ENCODE results near the gene FEN1. TPM values are rescaled to one million over a fixed set of nuclear protein-coding genes. Genes with fewer than 3 reads are reported as not detected.
A peak's percentile ranks its signal among the peaks of the same experiment; 100 is the strongest.

Gene FEN1
- total and polyA plus RNA-seq, 2 of the 13 experiments (the other 11 are each of a cell fraction or from before 2014, with no cell fraction given), result 12.4 to 102 TPM

- TF ChIP-seq PHB2 (IDR thresholded peaks at IDR 0.05; ENCODE audit: partially characterized antibody) (no peak), ZNF7 (CRISPR knock-in tag; IDR thresholded peaks at IDR 0.05) (no peak), ZHX1 (CRISPR knock-in tag; IDR thresholded peaks at IDR 0.05; ENCODE audit: low read depth) (peak; percentile 46; the same call in 1 of the 2 replicates), JUND (CRISPR knock-in tag; IDR thresholded peaks at IDR 0.05) (no peak), ZNF747 (CRISPR knock-in tag; IDR thresholded peaks at IDR 0.05; ENCODE audit: borderline replicate concordance) (no peak), SRY (CRISPR knock-in tag; IDR thresholded peaks at IDR 0.05) (0 out of 2 replicates have a peak, but pooled peaks have one; percentile 31), ZNF367 (CRISPR knock-in tag; IDR thresholded peaks at IDR 0.05; ENCODE audit: borderline replicate concordance) (no peak), SMARCC2 (IDR thresholded peaks at IDR 0.05) (no peak), ZNF513 (CRISPR knock-in tag; conservative IDR thresholded peaks at IDR 0.05) (no peak), ZFP36L2 (CRISPR knock-in tag; IDR thresholded peaks at IDR 0.05) (no peak), ZNF761 (CRISPR knock-in tag; conservative IDR thresholded peaks at IDR 0.05) (no peak), ZNF446 (CRISPR knock-in tag; IDR thresholded peaks at IDR 0.05) (no peak), FOXC1 (CRISPR knock-in tag; IDR thresholded peaks at IDR 0.05; ENCODE audit: borderline replicate concordance) (no peak), MBNL3 (CRISPR knock-in tag; conservative IDR thresholded peaks at IDR 0.05) (no peak), MYPOP (CRISPR knock-in tag; IDR thresholded peaks at IDR 0.05) (no peak)
- TF ChIP-seq, protein P1, sequence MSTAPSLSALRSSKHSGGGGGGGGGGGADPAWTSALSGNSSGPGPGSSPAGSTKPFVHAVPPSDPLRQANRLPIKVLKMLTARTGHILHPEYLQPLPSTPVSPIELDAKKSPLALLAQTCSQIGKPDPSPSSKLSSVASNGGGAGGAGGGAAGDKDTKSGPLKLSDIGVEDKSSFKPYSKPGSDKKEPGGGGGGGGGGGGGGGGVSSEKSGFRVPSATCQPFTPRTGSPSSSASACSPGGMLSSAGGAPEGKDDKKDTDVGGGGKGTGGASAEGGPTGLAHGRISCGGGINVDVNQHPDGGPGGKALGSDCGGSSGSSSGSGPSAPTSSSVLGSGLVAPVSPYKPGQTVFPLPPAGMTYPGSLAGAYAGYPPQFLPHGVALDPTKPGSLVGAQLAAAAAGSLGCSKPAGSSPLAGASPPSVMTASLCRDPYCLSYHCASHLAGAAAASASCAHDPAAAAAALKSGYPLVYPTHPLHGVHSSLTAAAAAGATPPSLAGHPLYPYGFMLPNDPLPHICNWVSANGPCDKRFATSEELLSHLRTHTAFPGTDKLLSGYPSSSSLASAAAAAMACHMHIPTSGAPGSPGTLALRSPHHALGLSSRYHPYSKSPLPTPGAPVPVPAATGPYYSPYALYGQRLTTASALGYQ (CRISPR knock-in tag; IDR thresholded peaks at IDR 0.05), result no peak
- TF ChIP-seq, protein P2, sequence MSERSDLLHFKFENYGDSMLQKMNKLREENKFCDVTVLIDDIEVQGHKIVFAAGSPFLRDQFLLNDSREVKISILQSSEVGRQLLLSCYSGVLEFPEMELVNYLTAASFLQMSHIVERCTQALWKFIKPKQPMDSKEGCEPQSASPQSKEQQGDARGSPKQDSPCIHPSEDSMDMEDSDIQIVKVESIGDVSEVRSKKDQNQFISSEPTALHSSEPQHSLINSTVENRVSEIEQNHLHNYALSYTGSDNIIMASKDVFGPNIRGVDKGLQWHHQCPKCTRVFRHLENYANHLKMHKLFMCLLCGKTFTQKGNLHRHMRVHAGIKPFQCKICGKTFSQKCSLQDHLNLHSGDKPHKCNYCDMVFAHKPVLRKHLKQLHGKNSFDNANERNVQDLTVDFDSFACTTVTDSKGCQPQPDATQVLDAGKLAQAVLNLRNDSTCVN (CRISPR knock-in tag; IDR thresholded peaks at IDR 0.05; ENCODE audit: borderline replicate concordance), result no peak
- TF ChIP-seq, protein P3, sequence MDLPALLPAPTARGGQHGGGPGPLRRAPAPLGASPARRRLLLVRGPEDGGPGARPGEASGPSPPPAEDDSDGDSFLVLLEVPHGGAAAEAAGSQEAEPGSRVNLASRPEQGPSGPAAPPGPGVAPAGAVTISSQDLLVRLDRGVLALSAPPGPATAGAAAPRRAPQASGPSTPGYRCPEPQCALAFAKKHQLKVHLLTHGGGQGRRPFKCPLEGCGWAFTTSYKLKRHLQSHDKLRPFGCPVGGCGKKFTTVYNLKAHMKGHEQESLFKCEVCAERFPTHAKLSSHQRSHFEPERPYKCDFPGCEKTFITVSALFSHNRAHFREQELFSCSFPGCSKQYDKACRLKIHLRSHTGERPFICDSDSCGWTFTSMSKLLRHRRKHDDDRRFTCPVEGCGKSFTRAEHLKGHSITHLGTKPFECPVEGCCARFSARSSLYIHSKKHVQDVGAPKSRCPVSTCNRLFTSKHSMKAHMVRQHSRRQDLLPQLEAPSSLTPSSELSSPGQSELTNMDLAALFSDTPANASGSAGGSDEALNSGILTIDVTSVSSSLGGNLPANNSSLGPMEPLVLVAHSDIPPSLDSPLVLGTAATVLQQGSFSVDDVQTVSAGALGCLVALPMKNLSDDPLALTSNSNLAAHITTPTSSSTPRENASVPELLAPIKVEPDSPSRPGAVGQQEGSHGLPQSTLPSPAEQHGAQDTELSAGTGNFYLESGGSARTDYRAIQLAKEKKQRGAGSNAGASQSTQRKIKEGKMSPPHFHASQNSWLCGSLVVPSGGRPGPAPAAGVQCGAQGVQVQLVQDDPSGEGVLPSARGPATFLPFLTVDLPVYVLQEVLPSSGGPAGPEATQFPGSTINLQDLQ (CRISPR knock-in tag; IDR thresholded peaks at IDR 0.05), result no peak
Measured at GRCh38 chr11:61752117-61752924, 40.4 kb upstream of the FEN1 start, which contains the start of gene MYRF (continued).
